Panc1 (cell line): ENCODE results near the gene PPP1R3C. TPM values are rescaled to one million over a fixed set of nuclear protein-coding genes. Genes with fewer than 3 reads are reported as not detected.

Source experiments
- ATAC-seq: fragments of 200-7000 bp; cut with Tn5 transposase; 2 replicates; pipeline ENCODE4 v1.9.1; 2020; ENCODE audit warnings: mild to moderate bottlenecking, moderate library complexity
- BruUV-seq: library from RNA; stranded (reverse); fragments of 400-500 nt; replicated peaks from 2 replicates; lab custom pipeline; 2021; lab: Mats Ljungman, UMichigan
- CTCF ChIA-PET: fragments of 300-600 bp; sonication (Branson Sonifier 250); formaldehyde crosslinking; loops from one replicate; lab custom pipeline; 2022; ENCODE audit warnings: antibody characterized with exemption; lab: Charles Lee
- POLR2A ChIA-PET: fragments of 300-600 bp; sonication (Branson Sonifier 250); formaldehyde crosslinking; loops from one replicate; lab custom pipeline; 2022; ENCODE audit warnings: antibody characterized with exemption; lab: Charles Lee
- DNase-seq: peaks from one replicate; pipeline ENCODE4 v3.0.0-alpha.2; 2010; ENCODE audit warnings: low read depth, low spot score
- H3K27ac ChIP-seq: 2 replicates; pipeline ENCODE4 v1.5.1; 2011; ENCODE audit warnings: mild to moderate bottlenecking, low read length, inconsistent platforms
- H3K27me3 ChIP-seq: fragments of 200-500 bp; sonication (Bioruptor generic); 2 replicates; pipeline ENCODE4 v1.6.0; 2014; ENCODE audit warnings: low read length, inconsistent platforms; ENCODE audit not compliant: control insufficient read depth, insufficient read depth
- H3K36me3 ChIP-seq: fragments of 200-500 bp; sonication (Bioruptor generic); 2 replicates; pipeline ENCODE4 v1.5.1; 2014; ENCODE audit warnings: inconsistent platforms, mild to moderate bottlenecking, low read length, moderate library complexity; ENCODE audit not compliant: control insufficient read depth, insufficient read depth
- H3K4me1 ChIP-seq: 2 replicates; pipeline ENCODE4 v1.5.1; 2011; ENCODE audit warnings: inconsistent platforms, mild to moderate bottlenecking, low read length, moderate library complexity; ENCODE audit not compliant: control insufficient read depth, insufficient read depth
- H3K4me3 ChIP-seq, 2 experiments: 2 replicates each; pipeline ENCODE4 v1.5.1; 2011 to 2012; ENCODE audit warnings: low read depth in 2 of 2, low read length in 2 of 2, mild to moderate bottlenecking in 2 of 2, inconsistent platforms in 1 of 2, moderate library complexity in 1 of 2
- H3K9me3 ChIP-seq: fragments of 200-500 bp; sonication (Bioruptor generic); 2 replicates; pipeline ENCODE4 v1.5.1; 2014; ENCODE audit warnings: low read depth, mild to moderate bottlenecking, inconsistent platforms, low read length, moderate library complexity; ENCODE audit not compliant: control insufficient read depth, insufficient read depth
- CTCF ChIP-seq: fragments of 450-650 bp; IDR thresholded peaks from 2 replicates; pipeline ENCODE4 v1.5.1; 2017; ENCODE audit warnings: mild to moderate bottlenecking
- POLR2AphosphoS5 ChIP-seq: IDR thresholded peaks from 2 replicates; pipeline ENCODE4 v1.6.1; 2012; ENCODE audit warnings: mild to moderate bottlenecking, low read depth, low read length, moderate library complexity
- REST ChIP-seq, 2 experiments: IDR thresholded peaks; 2 replicates each; pipeline ENCODE4 v1.6.1; 2011 to 2012; ENCODE audit warnings: low read depth in 2 of 2, control low read depth in 1 of 2, low read length in 1 of 2, mild to moderate bottlenecking in 1 of 2, moderate library complexity in 1 of 2; ENCODE audit not compliant: insufficient read depth in 1 of 2
- SIN3A ChIP-seq: IDR thresholded peaks from 2 replicates; pipeline ENCODE4 v1.6.1; 2012; ENCODE audit warnings: low read depth, mild to moderate bottlenecking, low read length, moderate library complexity, borderline replicate concordance; ENCODE audit not compliant: insufficient read depth
- TCF7L2 ChIP-seq: IDR thresholded peaks from 2 replicates; pipeline ENCODE4 v1.6.1; 2011; ENCODE audit warnings: mild to moderate bottlenecking, low read depth, low read length, inconsistent platforms
- in situ Hi-C: cut with HindIII; loops from 2 replicates; pipeline ENCODE4 v1.10.0; 2016; ENCODE audit warnings: low sequenced_read_pairs, low pct_unique_long_range_greater_than_20kb
- intact Hi-C: fragments of 100-400 bp; cut with micrococcal nuclease; formaldehyde crosslinking; loops from one replicate; pipeline ENCODE4 v1.10.0; 2022; ENCODE audit not compliant: unreplicated experiment
- total RNA-seq: library from RNA; stranded (reverse); gene quantifications from one replicate; pipeline ENCODE4 v1.2.1, GENCODE V29; 2021; ENCODE audit not compliant: unreplicated experiment

PPP1R3C gene
- total RNA-seq, 1 experiment from 2014 or later = 1.2 TPM

- ATAC-seq (no peak), DNase-seq (no peak)
- ChIA-PET CTCF (no interaction called here), POLR2A (no interaction called here)
- Histone ChIP-seq H3K4me1 (peaks cover 7% of the 10 kb centered on the region; the same call in 1 of the 2 replicates), H3K4me3 (no peak overlapping the region), H3K9me3 (no peaks in the 10 kb centered on the region), H3K27me3 (peaks cover 11% of the 10 kb centered on the region), H3K36me3 (no peaks in the 10 kb centered on the region), H3K27ac (no peak overlapping the region)
- intact Hi-C loops (loop anchor here (10.0 kb wide), 1 partner anchor 275 kb away; the partner anchor contains the start of gene FGFBP3), in situ Hi-C loops (no loop called here)
- TF ChIP-seq SIN3A = no peak
- no peak for TF ChIP-seq CTCF
- TF ChIP-seq TCF7L2 = no peak
- TF ChIP-seq REST (IDR thresholded peaks at IDR 0.05; ENCODE audit: insufficient read depth in 1 of 2, low read depth in 2 of 2, low read length in 1 of 2) = no peak
- no peak for TF ChIP-seq POLR2AphosphoS5
- BruUV-seq = no TSS peak
These were observed 2.9 kb downstream of the PPP1R3C start for GRCh38 chr10:91629715-91630549.

GRCh38 chr10:91628383-91628782, 4.5 kb downstream of the PPP1R3C start:
- DNase-seq (no peak), ATAC-seq (no peak)
- ChIA-PET POLR2A (interaction anchor here (0.5 kb wide), 1 partner anchor 690 kb away, joined by 3 read pairs; no protein-coding TSS in a partner anchor), CTCF (no interaction called here)
- in situ Hi-C loops = no loop called here
- no peak for TF ChIP-seq REST (IDR thresholded peaks at IDR 0.05; ENCODE audit: insufficient read depth in 1 of 2, low read depth in 2 of 2, low read length in 1 of 2)
- no peak for TF ChIP-seq POLR2AphosphoS5
- no peak for TF ChIP-seq CTCF
- TF ChIP-seq TCF7L2 = no peak
- no TSS peak for BruUV-seq
- H3K36me3 ChIP-seq = no peaks in the 10 kb centered on the region
- H3K4me3 ChIP-seq = no peak overlapping the region
- H3K27me3 ChIP-seq = peaks cover 7% of the 10 kb centered on the region; the same call in 1 of the 2 replicates
- intact Hi-C loops = no loop called here
- H3K4me1 ChIP-seq = peaks cover under 1% of the 10 kb centered on the region; the same call in 1 of the 2 replicates
- no peak overlapping the region for H3K27ac ChIP-seq
- H3K9me3 ChIP-seq = no peaks in the 10 kb centered on the region
